Testis (tissue), 3 donors: ENCODE measurements around the gene BEND3. TPM values are rescaled to one million over a fixed set of nuclear protein-coding genes. Genes with fewer than 3 reads are reported as not detected.
A peak's percentile ranks its signal among the peaks of the same experiment; 100 is the strongest.
"Not testable (repeated sequence)": the region's sequence is repeated elsewhere in the genome, so short reads cannot be mapped to it uniquely, and the experiment has no call there.

ENCODE experiments used
- DNase-seq: peaks from one replicate; pipeline ENCODE4 v3.0.0-alpha.2; 2019
- H3K27ac ChIP-seq, 2 donors: fragments of 200-600 bp; sonication (generic); one replicate each; pipeline ENCODE4 v1.5.1; 2019
- H3K27me3 ChIP-seq: fragments of 200-600 bp; sonication (generic); one replicate; pipeline ENCODE4 v1.5.1; 2019
- H3K36me3 ChIP-seq: fragments of 200-600 bp; sonication (generic); one replicate; pipeline ENCODE4 v1.5.1; 2017; ENCODE audit warnings: low read depth; ENCODE audit errors: missing control alignments
- H3K4me1 ChIP-seq: fragments of 200-600 bp; sonication (generic); one replicate; pipeline ENCODE4 v1.5.1; 2019
- H3K4me3 ChIP-seq, 2 donors: fragments of 200-600 bp; sonication (generic); one replicate each; pipeline ENCODE4 v1.5.1; 2017 to 2019
- H3K9me3 ChIP-seq: fragments of 200-600 bp; sonication (generic); one replicate; pipeline ENCODE4 v1.5.1; 2017
- POLR2A ChIP-seq: fragments of 450-650 bp; IDR thresholded peaks from one replicate; pipeline ENCODE4 v1.6.1; 2017; ENCODE audit warnings: antibody characterized with exemption, mild to moderate bottlenecking, moderate library complexity
- WGBS, 2 donors: methylation state at CpG; one replicate each; pipeline ENCODE4 v1.1.5; 2018; 5-methylcytosine and 5-hydroxymethylcytosine counted together
- intact Hi-C: fragments of 100-400 bp; cut with DNase I; formaldehyde crosslinking; loops from one replicate; pipeline ENCODE4 v1.15.1; 2023; ENCODE audit warnings: low total_unique reads
- polyA plus RNA-seq: library from polyadenylated mRNA; stranded (reverse); fragments of 350-450 nt; fragmentation: Illumina TruSeq; extraction: RNeasy Lipid Tissue Mini Kit (QIAGEN cat#74804); gene quantifications from one replicate; pipeline ENCODE4 v1.2.3, GENCODE V29; 2014; ENCODE audit warnings: low read depth, low replicate concordance; ENCODE audit not compliant: insufficient read depth
- total RNA-seq, 2 donors: library from RNA; depleted of rRNA; stranded (reverse); fragments of >200 nt; gene quantifications; one replicate each; pipeline ENCODE4 v1.2.3, GENCODE V29; 2016
- TF ChIP-seq, protein P1 (sequence below), 3 experiments: fragments of 450-650 bp in 2 of 3; fragments of 200-600 bp in 1 of 3; sonication (generic) in 1 of 3; IDR thresholded peaks; one replicate each; pipeline ENCODE4 v1.5.1; 2016 to 2019; ENCODE audit warnings: antibody characterized with exemption in 3 of 3, mild to moderate bottlenecking in 2 of 3, moderate library complexity in 1 of 3

BEND3 gene
- total and polyA plus RNA-seq, 3 donors from 2014 or later = 3.7 to 7.6 (median 6.9) TPM

GRCh38 chr6:107030151-107030550 is 85.2 kb downstream of the BEND3 start:
- H3K27ac ChIP-seq = no peak overlapping the region
- peaks cover 13% of the 10 kb centered on the region for H3K4me1 ChIP-seq
- TF ChIP-seq POLR2A = no peak
- TF ChIP-seq, protein P1, sequence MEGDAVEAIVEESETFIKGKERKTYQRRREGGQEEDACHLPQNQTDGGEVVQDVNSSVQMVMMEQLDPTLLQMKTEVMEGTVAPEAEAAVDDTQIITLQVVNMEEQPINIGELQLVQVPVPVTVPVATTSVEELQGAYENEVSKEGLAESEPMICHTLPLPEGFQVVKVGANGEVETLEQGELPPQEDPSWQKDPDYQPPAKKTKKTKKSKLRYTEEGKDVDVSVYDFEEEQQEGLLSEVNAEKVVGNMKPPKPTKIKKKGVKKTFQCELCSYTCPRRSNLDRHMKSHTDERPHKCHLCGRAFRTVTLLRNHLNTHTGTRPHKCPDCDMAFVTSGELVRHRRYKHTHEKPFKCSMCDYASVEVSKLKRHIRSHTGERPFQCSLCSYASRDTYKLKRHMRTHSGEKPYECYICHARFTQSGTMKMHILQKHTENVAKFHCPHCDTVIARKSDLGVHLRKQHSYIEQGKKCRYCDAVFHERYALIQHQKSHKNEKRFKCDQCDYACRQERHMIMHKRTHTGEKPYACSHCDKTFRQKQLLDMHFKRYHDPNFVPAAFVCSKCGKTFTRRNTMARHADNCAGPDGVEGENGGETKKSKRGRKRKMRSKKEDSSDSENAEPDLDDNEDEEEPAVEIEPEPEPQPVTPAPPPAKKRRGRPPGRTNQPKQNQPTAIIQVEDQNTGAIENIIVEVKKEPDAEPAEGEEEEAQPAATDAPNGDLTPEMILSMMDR (IDR thresholded peaks at IDR 0.05) = no peak
- no peak overlapping the region for H3K4me3 ChIP-seq
- H3K36me3 ChIP-seq = no peaks in the 10 kb centered on the region
- intact Hi-C loops = no loop called here
- no peaks in the 10 kb centered on the region for H3K27me3 ChIP-seq
- no peaks in the 10 kb centered on the region for H3K9me3 ChIP-seq
- WGBS, 2 donors = 51 to 60% methylated on average over 5 of the region's 5 CpGs
- DNase-seq = no peak

DNA sequence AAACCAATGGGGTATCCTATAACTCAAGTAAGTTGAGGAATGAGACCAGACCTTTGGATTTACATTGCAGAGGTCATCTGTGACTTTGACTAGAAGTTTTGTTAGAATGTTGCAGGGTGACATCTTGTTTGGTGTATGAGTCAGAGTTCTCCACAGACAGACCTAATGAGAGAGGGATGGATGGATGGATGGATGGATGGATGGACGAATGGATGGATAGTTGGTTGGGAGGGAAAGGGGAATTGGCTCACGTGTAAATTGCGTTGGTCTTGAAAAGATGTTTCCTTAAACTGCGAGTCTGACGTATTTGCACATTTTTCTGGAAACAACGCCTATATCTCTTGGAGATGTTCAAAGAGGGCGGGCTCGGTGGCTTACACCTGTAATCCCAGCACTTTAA is 88.3 kb downstream of the BEND3 start:
- H3K27ac ChIP-seq = no peak overlapping the region
- no peaks in the 10 kb centered on the region for H3K27me3 ChIP-seq
- intact Hi-C loops = no loop called here
- no peaks in the 10 kb centered on the region for H3K9me3 ChIP-seq
- H3K4me1 ChIP-seq = peaks cover 13% of the 10 kb centered on the region
- peak overlapping the region in 1 of 2 donors; percentile 98 for H3K4me3 ChIP-seq
- no peak for TF ChIP-seq POLR2A
- TF ChIP-seq, protein P1 (IDR thresholded peaks at IDR 0.05) = no peak
- no peaks in the 10 kb centered on the region for H3K36me3 ChIP-seq
- DNase-seq = no peak
- WGBS, 2 donors = 60 to 71% methylated on average over 8 of the region's 8 CpGs

- 48 to 56% methylated on average over 1 of the region's 1 CpG for WGBS, 2 donors
- Histone ChIP-seq H3K36me3 (no peaks in the 10 kb centered on the region), H3K4me3 (no peak overlapping the region), H3K4me1 (no peaks in the 10 kb centered on the region), H3K27ac (no peak overlapping the region), H3K9me3 (no peaks in the 10 kb centered on the region), H3K27me3 (no peaks in the 10 kb centered on the region)
- intact Hi-C loops = no loop called here
- TF ChIP-seq POLR2A = no peak
- TF ChIP-seq, protein P1 (IDR thresholded peaks at IDR 0.05) = no peak
- no peak for DNase-seq
Measured at GRCh38 chr6:107021446-107022185, 93.7 kb downstream of the BEND3 start.

DNA sequence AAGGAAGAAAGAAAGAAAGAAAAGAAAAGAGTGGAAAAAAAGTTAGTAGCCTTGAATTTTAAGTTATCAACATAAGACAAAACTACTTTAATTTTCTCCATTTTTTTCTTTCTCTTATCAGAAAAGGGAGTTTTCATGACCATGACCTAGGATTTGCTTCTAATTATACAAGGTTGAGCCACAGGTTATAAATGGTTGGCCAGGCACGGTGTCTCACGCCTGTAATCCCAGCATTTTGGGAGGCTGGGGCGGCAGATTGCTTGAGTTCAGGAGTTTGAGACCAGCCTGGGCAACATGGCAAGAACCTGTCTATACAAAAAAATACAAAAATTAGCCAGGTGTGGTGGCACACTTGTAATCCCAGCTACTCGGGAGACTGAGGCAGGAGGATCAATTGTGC is 95.1 kb downstream of the BEND3 start:
- H3K4me3 ChIP-seq = no peak overlapping the region
- H3K9me3 ChIP-seq = no peaks in the 10 kb centered on the region
- H3K27me3 ChIP-seq = no peaks in the 10 kb centered on the region
- 53 to 54% methylated on average over 4 of the region's 4 CpGs for WGBS, 2 donors
- no peaks in the 10 kb centered on the region for H3K36me3 ChIP-seq
- H3K27ac ChIP-seq = no peak overlapping the region
- TF ChIP-seq, protein P1 (IDR thresholded peaks at IDR 0.05) = no peak
- no peak for TF ChIP-seq POLR2A
- DNase-seq = no peak
- no peaks in the 10 kb centered on the region for H3K4me1 ChIP-seq
- intact Hi-C loops = no loop called here

GRCh38 chr6:107019628-107020027 is 95.7 kb downstream of the BEND3 start:
- DNase-seq, H3K9me3 ChIP-seq, intact Hi-C loops, H3K27ac ChIP-seq, H3K4me3 ChIP-seq, H3K27me3 ChIP-seq, H3K4me1 ChIP-seq, H3K36me3 ChIP-seq: not testable (repeated sequence)
- WGBS, 2 donors = 75 to 83% methylated on average over 8 of the region's 8 CpGs
